HG03175 (cell line): ENCODE results near the gene CHEK1.
"Not testable (repeated sequence)": the region's sequence is repeated elsewhere in the genome, so short reads cannot be mapped to it uniquely, and the experiment has no call there.

ENCODE experiments used
- ATAC-seq: cut with Tn5 transposase; IDR thresholded peaks from one replicate; pipeline ENCODE4 v1.9.1; 2021; ENCODE audit warnings: mild to moderate bottlenecking, moderate library complexity; ENCODE audit not compliant: unreplicated experiment

CHEK1 gene

DNA sequence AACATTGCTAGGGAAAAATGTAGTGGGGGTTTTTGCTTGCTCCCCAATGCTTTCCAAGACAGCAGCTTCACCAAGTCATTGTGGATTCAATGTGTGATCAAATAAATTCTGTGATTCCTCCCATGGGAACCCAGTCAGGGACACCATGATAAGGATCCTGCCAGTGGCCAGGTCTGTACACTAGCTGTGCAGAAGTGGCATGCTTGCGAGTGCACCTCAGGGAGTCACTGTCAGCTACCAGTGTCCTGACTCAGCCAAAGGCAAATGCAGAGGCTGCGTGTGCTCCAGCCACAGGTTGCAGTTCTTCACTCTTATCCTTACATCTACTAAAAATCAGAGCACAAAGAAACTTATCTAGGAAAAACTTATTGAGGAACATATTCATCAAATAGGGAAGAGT lies 65.0 kb downstream of the CHEK1 start:
- ATAC-seq, result no peak

DNA sequence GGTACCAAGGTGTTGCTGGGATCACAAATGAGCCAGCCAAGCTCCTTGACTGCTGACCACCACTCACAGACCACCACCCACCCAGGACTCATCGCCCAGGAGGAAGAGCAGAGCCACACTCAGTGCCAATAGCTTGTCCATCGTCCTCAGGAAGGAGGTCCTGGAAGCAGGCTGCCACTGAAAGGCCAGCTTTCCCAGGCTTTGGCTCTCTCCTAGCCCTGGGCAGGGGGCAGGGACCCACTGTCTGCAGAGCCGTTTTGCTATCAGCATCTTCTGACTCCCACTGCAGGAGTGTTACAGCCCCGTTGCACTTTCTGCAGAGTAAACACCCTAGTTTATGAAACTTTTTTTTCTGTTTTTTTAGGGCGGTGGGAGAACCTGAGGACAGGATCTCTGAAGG lies 67.9 kb downstream of the CHEK1 start:
- no peak for ATAC-seq

DNA sequence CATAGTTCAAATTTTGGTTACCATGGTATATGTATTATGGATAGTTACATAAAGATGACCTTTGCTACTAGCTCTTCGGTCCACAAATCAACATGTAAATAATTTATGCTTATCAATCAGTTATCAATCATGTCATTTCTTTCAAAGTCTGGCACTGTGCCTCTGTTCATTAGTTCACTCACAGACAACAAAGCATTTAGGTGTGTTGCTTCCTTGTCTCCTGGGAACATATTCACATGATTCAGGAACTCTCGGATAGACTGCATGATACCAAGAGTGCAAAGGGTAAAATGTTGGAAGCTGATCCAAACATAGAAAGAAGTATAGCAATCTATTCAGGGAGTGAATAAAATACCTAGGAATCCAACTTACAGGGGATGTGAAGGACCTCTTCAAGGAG lies 70.0 kb downstream of the CHEK1 start:
- ATAC-seq, result no peak

DNA sequence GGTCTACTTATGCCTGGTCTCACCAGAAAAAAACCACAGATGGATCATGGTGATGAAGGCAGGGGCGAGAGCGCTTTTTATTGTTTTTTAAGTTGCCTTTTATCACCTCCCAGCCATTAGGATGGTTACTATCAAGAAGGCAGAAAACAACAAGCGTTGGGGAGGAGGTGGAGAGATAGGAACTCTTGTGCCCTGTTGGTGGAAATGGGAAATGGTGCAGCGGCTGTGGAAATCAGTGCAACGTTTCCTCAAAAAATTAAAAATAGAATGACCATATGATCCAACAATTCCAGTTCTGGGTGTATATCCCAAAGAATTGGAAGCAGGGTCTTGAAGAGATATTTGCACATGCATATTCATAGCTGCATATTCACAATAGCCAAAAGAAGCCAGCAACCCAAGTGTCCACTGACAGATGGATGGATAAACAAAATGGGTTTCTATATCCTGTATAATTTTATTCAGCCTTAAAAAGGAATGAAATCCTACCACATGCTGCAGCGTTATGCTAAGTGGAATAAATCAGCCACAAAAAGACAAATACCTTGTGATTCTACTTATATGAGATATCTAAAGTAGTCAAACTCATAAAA lies 76.2 kb downstream of the CHEK1 start:
- no peak for ATAC-seq

DNA sequence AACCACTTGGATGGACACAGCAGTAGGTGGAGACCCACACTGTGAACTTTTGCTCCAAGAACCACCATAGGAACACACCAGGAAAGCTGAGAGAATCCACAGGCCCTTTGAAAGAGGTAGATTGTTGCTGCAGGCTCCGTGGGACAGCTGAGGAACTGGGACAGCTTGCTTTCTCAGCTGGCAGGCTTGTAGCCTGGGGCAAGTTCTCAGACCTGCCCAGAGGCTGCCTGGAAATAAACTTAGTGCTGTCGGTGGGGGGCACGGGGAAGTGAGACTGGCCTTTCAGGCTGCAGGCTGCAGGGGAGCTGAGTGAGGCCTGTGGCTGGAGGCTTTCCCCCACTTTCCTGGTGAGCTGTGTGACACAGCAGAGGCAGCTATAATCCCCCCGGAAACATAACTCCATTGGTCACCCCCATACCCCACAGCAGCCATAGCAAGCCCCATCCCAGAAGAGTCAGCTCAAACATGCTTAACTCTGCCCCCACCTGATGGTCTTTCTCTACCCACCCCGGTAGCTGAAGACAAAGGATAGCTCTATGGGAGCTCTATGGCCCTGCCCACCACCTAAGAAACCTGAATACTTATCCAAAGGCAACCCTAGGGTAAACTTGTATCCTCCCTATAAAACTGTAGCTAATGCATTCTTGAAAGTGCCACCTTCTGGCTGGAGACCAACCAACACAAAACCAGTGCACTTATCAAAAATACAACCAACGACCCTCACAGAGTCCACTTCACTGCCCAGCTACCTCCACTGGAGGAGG lies 77.1 kb downstream of the CHEK1 start:
- ATAC-seq, result no peak

DNA sequence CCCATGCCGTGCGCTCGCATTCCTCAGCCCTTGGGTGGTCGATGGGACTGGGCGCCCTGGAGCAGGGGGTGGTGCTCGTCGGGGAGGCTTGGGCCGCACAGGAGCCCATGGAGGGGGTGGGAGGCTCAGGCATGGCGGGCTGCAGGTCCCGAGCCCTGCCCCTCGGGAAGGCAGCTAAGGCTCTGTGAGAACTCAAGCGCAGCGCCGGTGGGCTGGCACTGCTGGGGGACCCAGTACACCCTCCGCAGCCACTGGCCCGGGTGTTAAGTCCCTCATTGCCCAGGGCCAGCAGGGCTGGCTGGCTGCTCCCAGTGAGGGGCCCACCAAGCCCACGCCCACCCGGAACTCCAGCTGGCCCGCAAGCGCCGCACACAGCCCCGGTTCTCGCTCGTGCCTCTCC lies 79.7 kb downstream of the CHEK1 start:
- ATAC-seq, result not testable (repeated sequence)

DNA sequence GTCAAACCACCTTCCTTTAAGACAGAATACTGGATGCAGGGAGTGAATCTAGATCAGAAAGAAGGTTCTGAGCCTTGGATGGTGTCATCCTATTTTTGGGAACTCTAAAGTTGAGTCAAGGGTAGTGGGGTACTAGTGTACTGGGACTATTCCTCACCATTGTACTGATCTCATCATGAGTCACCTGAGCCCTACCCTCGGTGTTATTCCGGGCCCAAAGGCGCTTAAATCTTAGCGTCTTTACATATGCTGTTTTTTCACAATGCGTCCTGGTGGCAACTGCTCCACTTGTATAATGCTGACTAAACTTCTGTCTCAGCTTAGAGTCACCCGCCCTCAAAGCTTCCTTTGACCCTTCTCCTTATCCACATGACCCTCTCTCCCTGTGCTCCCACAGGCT lies 95.8 kb downstream of the CHEK1 start:
- no peak for ATAC-seq

DNA sequence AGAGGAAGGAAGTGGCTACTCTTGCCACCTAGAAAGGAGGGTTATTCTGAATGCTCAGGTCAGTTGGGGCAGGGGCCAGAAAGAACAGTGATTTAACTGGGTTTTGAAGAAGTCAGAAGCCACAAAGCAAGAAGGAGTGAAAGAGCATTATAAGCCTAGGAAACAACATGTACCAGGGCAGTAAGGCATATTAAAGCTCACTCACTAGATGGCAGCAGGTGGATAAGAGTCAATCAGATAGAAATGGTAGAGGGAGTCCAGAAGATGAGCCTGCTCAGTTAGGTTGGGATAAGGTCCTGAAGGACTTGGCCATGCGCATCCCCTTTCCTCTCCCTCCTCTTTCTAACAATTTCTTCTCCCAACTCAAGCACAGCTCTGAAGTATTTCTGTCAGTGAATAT lies 99.2 kb downstream of the CHEK1 start:
- no peak for ATAC-seq
